GM15510 (cell line): ENCODE measurements around the gene PCDH11X.
"Not testable (repeated sequence)": the region's sequence is repeated elsewhere in the genome, so short reads cannot be mapped to it uniquely, and the experiment has no call there.

Experiments
- POLR2A ChIP-seq: IDR thresholded peaks from 3 replicates; pipeline ENCODE4 v1.6.1; 2011; ENCODE audit warnings: borderline replicate concordance; ENCODE audit not compliant: insufficient read length; ENCODE audit errors: extremely low read depth

PCDH11X gene, protein sequence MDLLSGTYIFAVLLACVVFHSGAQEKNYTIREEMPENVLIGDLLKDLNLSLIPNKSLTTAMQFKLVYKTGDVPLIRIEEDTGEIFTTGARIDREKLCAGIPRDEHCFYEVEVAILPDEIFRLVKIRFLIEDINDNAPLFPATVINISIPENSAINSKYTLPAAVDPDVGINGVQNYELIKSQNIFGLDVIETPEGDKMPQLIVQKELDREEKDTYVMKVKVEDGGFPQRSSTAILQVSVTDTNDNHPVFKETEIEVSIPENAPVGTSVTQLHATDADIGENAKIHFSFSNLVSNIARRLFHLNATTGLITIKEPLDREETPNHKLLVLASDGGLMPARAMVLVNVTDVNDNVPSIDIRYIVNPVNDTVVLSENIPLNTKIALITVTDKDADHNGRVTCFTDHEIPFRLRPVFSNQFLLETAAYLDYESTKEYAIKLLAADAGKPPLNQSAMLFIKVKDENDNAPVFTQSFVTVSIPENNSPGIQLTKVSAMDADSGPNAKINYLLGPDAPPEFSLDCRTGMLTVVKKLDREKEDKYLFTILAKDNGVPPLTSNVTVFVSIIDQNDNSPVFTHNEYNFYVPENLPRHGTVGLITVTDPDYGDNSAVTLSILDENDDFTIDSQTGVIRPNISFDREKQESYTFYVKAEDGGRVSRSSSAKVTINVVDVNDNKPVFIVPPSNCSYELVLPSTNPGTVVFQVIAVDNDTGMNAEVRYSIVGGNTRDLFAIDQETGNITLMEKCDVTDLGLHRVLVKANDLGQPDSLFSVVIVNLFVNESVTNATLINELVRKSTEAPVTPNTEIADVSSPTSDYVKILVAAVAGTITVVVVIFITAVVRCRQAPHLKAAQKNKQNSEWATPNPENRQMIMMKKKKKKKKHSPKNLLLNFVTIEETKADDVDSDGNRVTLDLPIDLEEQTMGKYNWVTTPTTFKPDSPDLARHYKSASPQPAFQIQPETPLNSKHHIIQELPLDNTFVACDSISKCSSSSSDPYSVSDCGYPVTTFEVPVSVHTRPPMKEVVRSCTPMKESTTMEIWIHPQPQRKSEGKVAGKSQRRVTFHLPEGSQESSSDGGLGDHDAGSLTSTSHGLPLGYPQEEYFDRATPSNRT (N-terminal part only)

DNA sequence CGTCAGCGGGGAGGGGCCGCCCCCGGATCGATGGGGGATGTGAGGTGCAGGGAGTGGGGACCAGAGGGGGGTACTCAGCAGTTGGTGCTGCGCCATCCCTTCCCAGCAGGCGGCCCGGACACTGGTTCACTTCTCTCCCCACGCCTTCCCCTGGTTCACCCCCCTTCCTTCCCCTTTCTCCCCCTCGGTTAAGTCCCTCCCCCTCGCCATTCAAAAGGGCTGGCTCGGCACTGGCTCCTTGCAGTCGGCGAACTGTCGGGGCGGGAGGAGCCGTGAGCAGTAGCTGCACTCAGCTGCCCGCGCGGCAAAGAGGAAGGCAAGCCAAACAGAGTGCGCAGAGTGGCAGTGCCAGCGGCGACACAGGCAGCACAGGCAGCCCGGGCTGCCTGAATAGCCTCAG is at the start of gene PCDH11X:
Gene PCDH11X, plus strand, starts transcription at position 241 of the 400 bp plus-strand sequence. CDS start 56,130 bp downstream, outside the sequence.
- TF ChIP-seq POLR2A, result not testable (repeated sequence)
